Lower leg skin (tissue), 3 donors: ENCODE results near the gene GJB5.

Experiments used
- POLR2A ChIP-seq, 2 donors: fragments of 450-650 bp; IDR thresholded peaks; one replicate each; pipeline ENCODE4 v1.6.1; 2016 to 2017; ENCODE audit warnings: antibody characterized with exemption in 2 of 2, mild to moderate bottlenecking in 1 of 2, moderate library complexity in 1 of 2
- TF ChIP-seq, protein P1 (sequence below), 3 donors: fragments of 450-650 bp; IDR thresholded peaks; one replicate each; pipeline ENCODE4 v1.5.1; 2016; ENCODE audit warnings: antibody characterized with exemption in 3 of 3, mild to moderate bottlenecking in 3 of 3, moderate library complexity in 2 of 3

DNA sequence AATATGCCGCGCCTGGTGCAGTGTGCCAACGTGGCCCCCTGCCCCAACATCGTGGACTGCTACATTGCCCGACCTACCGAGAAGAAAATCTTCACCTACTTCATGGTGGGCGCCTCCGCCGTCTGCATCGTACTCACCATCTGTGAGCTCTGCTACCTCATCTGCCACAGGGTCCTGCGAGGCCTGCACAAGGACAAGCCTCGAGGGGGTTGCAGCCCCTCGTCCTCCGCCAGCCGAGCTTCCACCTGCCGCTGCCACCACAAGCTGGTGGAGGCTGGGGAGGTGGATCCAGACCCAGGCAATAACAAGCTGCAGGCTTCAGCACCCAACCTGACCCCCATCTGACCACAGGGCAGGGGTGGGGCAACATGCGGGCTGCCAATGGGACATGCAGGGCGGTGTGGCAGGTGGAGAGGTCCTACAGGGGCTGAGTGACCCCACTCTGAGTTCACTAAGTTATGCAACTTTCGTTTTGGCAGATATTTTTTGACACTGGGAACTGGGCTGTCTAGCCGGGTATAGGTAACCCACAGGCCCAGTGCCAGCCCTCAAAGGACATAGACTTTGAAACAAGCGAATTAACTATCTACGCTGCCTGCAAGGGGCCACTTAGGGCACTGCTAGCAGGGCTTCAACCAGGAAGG lies 30.5 kb downstream of the GJB5 start:
- no peak for TF ChIP-seq POLR2A (IDR thresholded peaks at IDR 0.05)
- TF ChIP-seq, protein P1, sequence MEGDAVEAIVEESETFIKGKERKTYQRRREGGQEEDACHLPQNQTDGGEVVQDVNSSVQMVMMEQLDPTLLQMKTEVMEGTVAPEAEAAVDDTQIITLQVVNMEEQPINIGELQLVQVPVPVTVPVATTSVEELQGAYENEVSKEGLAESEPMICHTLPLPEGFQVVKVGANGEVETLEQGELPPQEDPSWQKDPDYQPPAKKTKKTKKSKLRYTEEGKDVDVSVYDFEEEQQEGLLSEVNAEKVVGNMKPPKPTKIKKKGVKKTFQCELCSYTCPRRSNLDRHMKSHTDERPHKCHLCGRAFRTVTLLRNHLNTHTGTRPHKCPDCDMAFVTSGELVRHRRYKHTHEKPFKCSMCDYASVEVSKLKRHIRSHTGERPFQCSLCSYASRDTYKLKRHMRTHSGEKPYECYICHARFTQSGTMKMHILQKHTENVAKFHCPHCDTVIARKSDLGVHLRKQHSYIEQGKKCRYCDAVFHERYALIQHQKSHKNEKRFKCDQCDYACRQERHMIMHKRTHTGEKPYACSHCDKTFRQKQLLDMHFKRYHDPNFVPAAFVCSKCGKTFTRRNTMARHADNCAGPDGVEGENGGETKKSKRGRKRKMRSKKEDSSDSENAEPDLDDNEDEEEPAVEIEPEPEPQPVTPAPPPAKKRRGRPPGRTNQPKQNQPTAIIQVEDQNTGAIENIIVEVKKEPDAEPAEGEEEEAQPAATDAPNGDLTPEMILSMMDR (IDR thresholded peaks at IDR 0.05): no peak
